Prostate gland (tissue), 2 donors: ENCODE data around the gene APBB1IP. TPM values are rescaled to one million over a fixed set of nuclear protein-coding genes. Genes with fewer than 3 reads are reported as not detected.
"Not testable (repeated sequence)": the region's sequence is repeated elsewhere in the genome, so short reads cannot be mapped to it uniquely, and the experiment has no call there.

Source experiments
- DNase-seq: peaks from one replicate; pipeline ENCODE4 v3.0.0-alpha.2; 2019; ENCODE audit warnings: low spot score
- H3K27ac ChIP-seq, 2 donors: fragments of 200-600 bp; sonication (generic); 2 replicates each; pipeline ENCODE4 v1.5.1; 2017 to 2019
- H3K27me3 ChIP-seq: fragments of 200-600 bp; sonication (generic); replicated peaks from 2 replicates; pipeline ENCODE4 v1.5.1; 2019; ENCODE audit not compliant: insufficient read depth
- H3K36me3 ChIP-seq, 2 donors: fragments of 200-600 bp; sonication (generic); 1 replicate in 1 of 2; 2 replicates in 1 of 2; pipeline versions ENCODE4 v1.5.1 to v1.8.1; 2017 to 2019
- H3K4me1 ChIP-seq: fragments of 200-600 bp; sonication (generic); replicated peaks from 2 replicates; pipeline ENCODE4 v1.5.1; 2019
- H3K4me3 ChIP-seq, 2 donors: fragments of 200-600 bp; sonication (generic); 2 replicates each; pipeline ENCODE4 v1.5.1; 2017 to 2019
- H3K9me3 ChIP-seq: fragments of 200-600 bp; sonication (generic); 2 replicates; pipeline ENCODE4 v1.5.1; 2017
- CTCF ChIP-seq, 4 experiments: fragments of 200-600 bp in 2 of 4; fragments of 450-650 bp in 2 of 4; sonication (generic) in 2 of 4; IDR thresholded peaks; 1 replicate in 3 of 4; 2 replicates in 1 of 4; pipeline ENCODE4 v1.5.1; 2016 to 2019; ENCODE audit warnings: antibody characterized with exemption in 4 of 4, mild to moderate bottlenecking in 2 of 4, moderate library complexity in 2 of 4
- POLR2A ChIP-seq: fragments of 450-650 bp; IDR thresholded peaks from one replicate; pipeline ENCODE4 v1.6.1; 2016; ENCODE audit warnings: antibody characterized with exemption, mild to moderate bottlenecking
- POLR2AphosphoS5 ChIP-seq: sonication (generic); formaldehyde crosslinking; IDR thresholded peaks from one replicate; pipeline ENCODE4 v1.6.1; 2017; ENCODE audit warnings: antibody characterized with exemption
- WGBS: methylation state at CpG from one replicate; pipeline ENCODE4 v1.1.5; 2018; 5-methylcytosine and 5-hydroxymethylcytosine counted together
- intact Hi-C: fragments of 100-400 bp; cut with DNase I; formaldehyde crosslinking; loops from one replicate; pipeline ENCODE4 v1.14.2; 2022
- total RNA-seq, 2 donors: library from RNA; depleted of rRNA; stranded (reverse); fragments of >200 nt; gene quantifications; one replicate each; pipeline ENCODE4 v1.1.0, GENCODE V29; 2016

The APBB1IP gene
- total RNA-seq, 2 donors from 2014 or later: 1.3 to 3.1 TPM

- H3K27me3 ChIP-seq: no peaks in the 10 kb centered on the region
- intact Hi-C loops: no loop called here
- H3K9me3 ChIP-seq: no peaks in the 10 kb centered on the region
- H3K4me1 ChIP-seq: no peaks in the 10 kb centered on the region
- no peaks in the 10 kb centered on the region for H3K36me3 ChIP-seq
- TF ChIP-seq POLR2A (no peak), POLR2AphosphoS5 (no peak), CTCF (IDR thresholded peaks at IDR 0.05) (no peak)
- no peak for DNase-seq
- H3K27ac ChIP-seq: no peak overlapping the region
- 92% methylated on average over 26 of the region's 26 CpGs for WGBS
- H3K4me3 ChIP-seq: no peak overlapping the region
These were observed 141.3 kb downstream of the APBB1IP start for GRCh38 chr10:26579256-26580063.

GRCh38 chr10:26586211-26586610 lies 148.1 kb downstream of the APBB1IP start:
- no peaks in the 10 kb centered on the region for H3K27me3 ChIP-seq
- no peaks in the 10 kb centered on the region for H3K36me3 ChIP-seq
- no peak for TF ChIP-seq POLR2AphosphoS5
- TF ChIP-seq CTCF (IDR thresholded peaks at IDR 0.05): no peak
- no peak for TF ChIP-seq POLR2A
- no peak overlapping the region for H3K4me3 ChIP-seq
- H3K27ac ChIP-seq: no peak overlapping the region
- no peak for DNase-seq
- no peaks in the 10 kb centered on the region for H3K4me1 ChIP-seq
- intact Hi-C loops: no loop called here
- no peaks in the 10 kb centered on the region for H3K9me3 ChIP-seq
- WGBS: 93% methylated on average over 11 of the region's 11 CpGs

DNA sequence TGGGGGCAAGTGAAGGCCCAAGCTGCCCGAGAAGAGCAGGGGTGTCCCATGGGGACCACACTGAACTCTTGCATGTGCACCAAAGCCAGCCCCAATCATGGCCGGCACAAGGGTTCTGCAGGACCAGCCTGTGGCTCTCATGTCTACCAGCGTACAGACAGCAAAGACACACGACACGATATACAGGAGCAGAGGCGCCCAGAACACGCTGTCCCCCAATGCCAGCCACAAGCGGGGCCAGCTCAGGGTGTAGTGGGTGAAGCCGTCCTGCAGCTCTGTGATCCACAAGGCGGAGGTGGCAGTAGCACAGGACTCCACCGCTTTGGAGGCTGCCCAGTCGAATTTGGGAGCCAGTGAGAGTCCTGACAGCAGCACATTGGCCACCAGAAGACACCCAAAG lies 150.5 kb downstream of the APBB1IP start:
- no peaks in the 10 kb centered on the region for H3K36me3 ChIP-seq
- H3K27me3 ChIP-seq: no peaks in the 10 kb centered on the region
- H3K4me3 ChIP-seq: no peak overlapping the region
- TF ChIP-seq POLR2AphosphoS5 (no peak), CTCF (IDR thresholded peaks at IDR 0.05) (no peak), POLR2A (no peak)
- WGBS: 80% methylated on average over 12 of the region's 12 CpGs
- intact Hi-C loops: no loop called here
- no peak overlapping the region for H3K27ac ChIP-seq
- DNase-seq: no peak
- H3K9me3 ChIP-seq: no peaks in the 10 kb centered on the region
- H3K4me1 ChIP-seq: no peaks in the 10 kb centered on the region

GRCh38 chr10:26589813-26590212 lies 151.7 kb downstream of the APBB1IP start:
- H3K36me3 ChIP-seq, H3K9me3 ChIP-seq, intact Hi-C loops, H3K27ac ChIP-seq, H3K4me1 ChIP-seq, H3K27me3 ChIP-seq, H3K4me3 ChIP-seq, DNase-seq: not testable (repeated sequence)
- 70% methylated on average over 5 of the region's 5 CpGs for WGBS

DNA sequence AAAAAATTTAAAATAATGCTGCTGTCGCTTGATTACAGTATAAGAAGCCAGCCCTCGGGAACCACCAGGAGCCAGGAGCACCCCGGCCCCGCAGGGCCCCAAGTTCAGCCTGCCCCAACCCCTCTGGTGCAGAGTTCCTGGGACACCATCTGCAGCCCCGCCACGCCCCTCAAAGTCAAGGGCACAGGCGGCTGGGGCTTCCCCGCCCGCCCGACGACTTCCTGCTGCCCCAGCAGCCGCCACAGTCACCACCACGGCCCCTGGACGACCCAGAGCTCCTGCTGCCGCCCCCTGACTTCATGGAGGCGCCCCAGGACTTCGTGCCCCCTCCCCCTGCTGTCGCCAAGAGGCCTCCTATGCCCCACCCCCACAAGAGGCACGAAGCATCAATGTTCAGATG lies 155.8 kb downstream of the APBB1IP start:
- Histone ChIP-seq H3K9me3 (no peaks in the 10 kb centered on the region), H3K27ac (no peak overlapping the region), H3K36me3 (no peaks in the 10 kb centered on the region), H3K4me1 (no peaks in the 10 kb centered on the region), H3K4me3 (no peak overlapping the region), H3K27me3 (no peaks in the 10 kb centered on the region)
- intact Hi-C loops: no loop called here
- TF ChIP-seq POLR2AphosphoS5 (no peak), POLR2A (no peak), CTCF (IDR thresholded peaks at IDR 0.05) (no peak)
- no peak for DNase-seq
- WGBS: 57% methylated on average over 19 of the region's 19 CpGs

GRCh38 chr10:26603283-26603682 lies 165.1 kb downstream of the APBB1IP start:
- H3K36me3 ChIP-seq, H3K27ac ChIP-seq, H3K9me3 ChIP-seq, H3K4me3 ChIP-seq, H3K27me3 ChIP-seq, intact Hi-C loops, DNase-seq, H3K4me1 ChIP-seq: not testable (repeated sequence)
- WGBS: 64% methylated on average over 2 of the region's 2 CpGs

DNA sequence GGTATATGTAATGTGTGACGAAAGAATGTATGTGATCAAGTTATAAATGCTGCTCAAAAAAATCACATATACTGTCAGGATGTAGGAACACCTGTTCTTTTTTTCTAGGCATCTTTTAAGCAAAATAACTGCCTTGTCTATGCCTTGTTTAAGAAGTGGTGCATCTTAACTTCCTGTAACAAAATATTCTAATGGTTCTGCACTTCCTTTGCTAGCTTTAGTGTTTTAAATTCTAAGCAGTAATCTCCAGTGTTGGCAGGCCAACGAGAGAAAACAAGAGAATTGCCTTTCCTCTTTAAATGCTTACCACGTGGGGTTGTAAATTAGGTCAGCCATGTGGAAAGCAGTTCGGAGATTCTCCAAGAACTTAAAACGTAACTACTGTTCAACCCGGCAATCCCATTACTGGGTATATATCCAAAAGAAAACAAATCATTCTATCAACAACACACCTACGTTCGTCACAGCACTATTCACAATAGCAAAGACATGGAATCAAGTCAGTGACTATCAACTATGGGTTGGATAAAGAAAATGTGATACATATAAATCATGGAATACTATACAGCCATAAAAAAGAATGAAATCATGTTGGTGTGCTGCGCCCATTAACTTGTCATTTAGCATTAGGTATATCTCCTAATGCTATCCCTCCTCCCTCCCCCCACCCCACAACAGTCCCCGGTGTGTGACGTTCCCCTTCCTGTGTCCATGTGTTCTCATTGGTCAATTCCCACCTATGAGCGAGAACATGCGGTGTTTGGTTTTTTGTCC lies 166.4 kb downstream of the APBB1IP start:
- H3K27me3 ChIP-seq, DNase-seq, H3K9me3 ChIP-seq, H3K36me3 ChIP-seq, H3K4me1 ChIP-seq, H3K27ac ChIP-seq, intact Hi-C loops, H3K4me3 ChIP-seq: not testable (repeated sequence)
- WGBS: 64% methylated on average over 13 of the region's 13 CpGs
